ENCODE measurements around the gene CELF4.

DNA sequence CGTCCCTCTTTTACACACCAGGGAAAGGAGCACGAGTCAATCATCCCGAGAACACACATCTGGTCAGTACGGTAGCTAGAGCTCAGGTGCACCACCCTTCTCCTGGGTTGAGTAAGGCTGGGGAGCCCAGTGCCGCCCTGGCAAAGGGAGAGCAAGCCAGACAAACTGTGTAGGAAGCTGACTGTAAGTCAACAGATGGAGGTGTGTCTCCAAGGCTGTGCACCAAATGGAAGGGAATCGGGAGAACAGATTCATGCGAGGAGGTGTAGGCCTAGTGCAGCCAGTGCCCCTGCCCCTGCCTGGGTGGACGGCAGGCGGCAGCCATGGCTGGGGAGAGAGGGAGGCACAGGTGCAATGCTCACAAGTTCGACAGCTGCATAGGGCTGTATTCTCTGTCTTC lies 65.7 kb downstream of the CELF4 start:
- no peak for TF ChIP-seq POLR2A (IDR thresholded peaks at IDR 0.05; ENCODE audit: low read depth, low read length)
- TF ChIP-seq POLR2AphosphoS5 (IDR thresholded peaks at IDR 0.05; ENCODE audit: low read depth, low read length) = no peak

Measured in GM12892 (cell line).